GM12872 (cell line): Measurements from ENCODE around the gene KIRREL3.

Source experiments
- CTCF ChIP-seq: IDR thresholded peaks from 3 replicates; pipeline ENCODE4 v1.5.1; 2011; ENCODE audit warnings: low read depth, mild to moderate bottlenecking, low read length, moderate library complexity; ENCODE audit not compliant: insufficient read depth

KIRREL3 gene

GRCh38 chr11:126589492-126589803 is 411.1 kb downstream of the KIRREL3 start:
- TF ChIP-seq CTCF = no peak

- no peak for TF ChIP-seq CTCF
These were observed 411.7 kb downstream of the KIRREL3 start for GRCh38 chr11:126588630-126589491.

GRCh38 chr11:126587541-126587940 is 413.0 kb downstream of the KIRREL3 start:
- no peak for TF ChIP-seq CTCF

GRCh38 chr11:126585774-126586491 is 414.6 kb downstream of the KIRREL3 start:
- TF ChIP-seq CTCF = no peak

GRCh38 chr11:126585388-126585773 is 415.2 kb downstream of the KIRREL3 start:
- TF ChIP-seq CTCF = no peak

- TF ChIP-seq CTCF = no peak
These were observed 416.8 kb downstream of the KIRREL3 start for GRCh38 chr11:126583594-126584427.

GRCh38 chr11:126583101-126583500 is 417.5 kb downstream of the KIRREL3 start:
- TF ChIP-seq CTCF = no peak
